Activated T-helper 17 cell treated with anti-CD3 and anti-CD28 coated beads, Interleukin-2, amount 50 U/mL, for 72 hours (primary cell): ENCODE results near the gene BBX. TPM values are rescaled to one million over a fixed set of nuclear protein-coding genes. Genes with fewer than 3 reads are reported as not detected.

ENCODE experiments used
- ATAC-seq: fragments of 150-1000 bp; cut with Tn5 transposase; replicated peaks from 2 replicates; pipeline ENCODE4 v1.10.0; 2021; ENCODE audit warnings: mild to moderate bottlenecking, moderate library complexity
- H3K27ac Mint-ChIP-seq: one replicate; pipeline ENCODE4 v1.8.0; 2022; ENCODE audit warnings: mixed read lengths
- H3K27me3 Mint-ChIP-seq: one replicate; pipeline ENCODE4 v1.8.0; 2022; ENCODE audit warnings: mixed read lengths
- H3K36me3 Mint-ChIP-seq: one replicate; pipeline ENCODE4 v1.8.0; 2022; ENCODE audit warnings: low read depth, mild to moderate bottlenecking, mixed read lengths
- H3K4me1 Mint-ChIP-seq: one replicate; pipeline ENCODE4 v1.8.0; 2022; ENCODE audit warnings: mixed read lengths
- H3K4me3 Mint-ChIP-seq: one replicate; pipeline ENCODE4 v1.8.0; 2022; ENCODE audit warnings: mild to moderate bottlenecking, mixed read lengths
- H3K9me3 Mint-ChIP-seq: one replicate; pipeline ENCODE4 v1.8.0; 2022; ENCODE audit warnings: mixed read lengths
- total RNA-seq, 2 donors: library from RNA; stranded (reverse); gene quantifications; one replicate each; pipeline ENCODE4 v1.2.3, GENCODE V29; 2022

BBX gene
- total RNA-seq: 10 to 100 TPM; 29.3 to 32.8 TPM

- Mint-ChIP-seq H3K4me1 (peaks cover 13% of the 10 kb centered on the region), H3K9me3 (no peaks in the 10 kb centered on the region), H3K27me3 (no peaks in the 10 kb centered on the region), H3K36me3 (peaks cover 14% of the 10 kb centered on the region), H3K4me3 (peak within 1 kb of the TSS; percentile 96), H3K27ac (peak within 1 kb of the TSS; percentile 91)
- peak; percentile 94 for ATAC-seq
These were observed at the start of gene BBX for GRCh38 chr3:107522510-107523288. TSS of gene BBX (plus strand) at chr3:107522962. CDS start at chr3:107710461, 187,499 bp downstream.

- Mint-ChIP-seq H3K27ac (no peak overlapping the region), H3K4me1 (no peaks in the 10 kb centered on the region), H3K27me3 (peaks cover 5% of the 10 kb centered on the region), H3K9me3 (no peaks in the 10 kb centered on the region), H3K4me3 (no peak overlapping the region), H3K36me3 (no peaks in the 10 kb centered on the region)
- no peak for ATAC-seq
These were observed 46.3 kb upstream of the BBX start for GRCh38 chr3:107476462-107476861.

- Mint-ChIP-seq H3K27ac (no peak overlapping the region), H3K36me3 (no peaks in the 10 kb centered on the region), H3K9me3 (no peaks in the 10 kb centered on the region), H3K4me3 (no peak overlapping the region), H3K4me1 (peaks cover 5% of the 10 kb centered on the region), H3K27me3 (no peaks in the 10 kb centered on the region)
- ATAC-seq: peak; percentile 87
These were observed 35.3 kb upstream of the BBX start for GRCh38 chr3:107487490-107487889.

- no peak overlapping the region for H3K4me3 Mint-ChIP-seq
These were observed 33.8 kb upstream of the BBX start for GRCh38 chr3:107488942-107489341.

GRCh38 chr3:107493134-107493533 is 29.6 kb upstream of the BBX start:
- no peak overlapping the region for H3K4me3 Mint-ChIP-seq

More at GRCh38 chr3:107488942-107489341, 33.8 kb upstream of the BBX start:
- Mint-ChIP-seq H3K9me3 (no peaks in the 10 kb centered on the region), H3K4me1 (peaks cover 5% of the 10 kb centered on the region), H3K27me3 (peaks cover 5% of the 10 kb centered on the region), H3K27ac (no peak overlapping the region), H3K36me3 (no peaks in the 10 kb centered on the region)
- ATAC-seq: no peak

DNA sequence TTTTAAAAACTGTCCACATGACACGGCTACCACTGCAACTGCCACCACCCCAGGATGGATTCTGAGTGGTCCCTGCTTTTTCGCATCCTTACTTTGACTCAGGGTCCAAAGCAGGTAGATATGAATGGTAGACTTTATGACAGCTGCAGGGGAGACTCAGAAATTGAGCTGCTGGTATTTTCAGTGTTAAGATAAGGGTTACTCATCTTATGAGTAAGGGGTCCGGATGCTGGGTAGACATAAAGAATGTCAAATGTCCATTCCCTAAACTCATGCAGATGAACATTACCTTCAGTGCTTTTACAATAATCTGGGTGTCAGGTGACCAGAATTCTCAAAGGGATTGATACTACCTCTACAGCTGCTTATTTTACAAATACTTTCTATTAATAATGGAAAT is 25.9 kb upstream of the BBX start:
- ATAC-seq: no peak
- Mint-ChIP-seq H3K27me3 (peaks cover 8% of the 10 kb centered on the region), H3K36me3 (no peaks in the 10 kb centered on the region), H3K4me3 (no peak overlapping the region), H3K27ac (no peak overlapping the region), H3K9me3 (no peaks in the 10 kb centered on the region), H3K4me1 (no peaks in the 10 kb centered on the region)

More at GRCh38 chr3:107493134-107493533, 29.6 kb upstream of the BBX start:
- no peak overlapping the region for H3K27ac Mint-ChIP-seq
- H3K4me1 Mint-ChIP-seq: no peaks in the 10 kb centered on the region
- no peaks in the 10 kb centered on the region for H3K36me3 Mint-ChIP-seq
- H3K9me3 Mint-ChIP-seq: no peaks in the 10 kb centered on the region
- no peak for ATAC-seq
- H3K27me3 Mint-ChIP-seq: peaks cover 8% of the 10 kb centered on the region

GRCh38 chr3:107498646-107499045 is 24.1 kb upstream of the BBX start:
- H3K27me3 Mint-ChIP-seq: peaks cover 6% of the 10 kb centered on the region

DNA sequence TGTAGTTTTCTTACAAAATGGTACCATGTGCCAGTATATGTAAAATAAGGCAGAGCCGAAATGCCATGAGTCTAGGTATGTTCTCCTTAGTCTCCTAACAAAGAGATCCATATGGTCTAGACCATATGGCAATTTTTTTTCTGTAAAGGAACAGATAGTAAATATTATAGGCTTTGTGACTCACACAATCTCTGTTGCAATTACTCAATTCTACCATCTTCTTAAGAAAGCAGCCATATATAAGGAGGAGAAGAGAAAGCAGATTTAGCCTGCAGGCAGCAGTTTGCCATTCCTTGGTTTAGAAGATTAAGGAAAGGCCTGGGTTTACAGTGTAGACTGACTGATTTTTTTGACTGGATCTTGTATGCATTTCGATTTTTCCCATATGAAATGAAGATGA is 16.3 kb upstream of the BBX start:
- Mint-ChIP-seq H3K36me3 (no peaks in the 10 kb centered on the region), H3K9me3 (no peaks in the 10 kb centered on the region), H3K4me3 (no peak overlapping the region), H3K27me3 (peaks cover 8% of the 10 kb centered on the region), H3K27ac (no peak overlapping the region), H3K4me1 (no peaks in the 10 kb centered on the region)
- ATAC-seq: no peak

More at GRCh38 chr3:107498646-107499045, 24.1 kb upstream of the BBX start:
- no peak overlapping the region for H3K4me3 Mint-ChIP-seq
- H3K4me1 Mint-ChIP-seq: no peaks in the 10 kb centered on the region
- no peaks in the 10 kb centered on the region for H3K9me3 Mint-ChIP-seq
- ATAC-seq: no peak
- no peak overlapping the region for H3K27ac Mint-ChIP-seq
- H3K36me3 Mint-ChIP-seq: no peaks in the 10 kb centered on the region

- no peak for ATAC-seq
- Mint-ChIP-seq H3K27ac (no peak overlapping the region), H3K4me3 (no peak overlapping the region), H3K9me3 (no peaks in the 10 kb centered on the region), H3K36me3 (no peaks in the 10 kb centered on the region), H3K4me1 (no peaks in the 10 kb centered on the region), H3K27me3 (peaks cover 8% of the 10 kb centered on the region)
These were observed 14.4 kb upstream of the BBX start for GRCh38 chr3:107508331-107508730.

DNA sequence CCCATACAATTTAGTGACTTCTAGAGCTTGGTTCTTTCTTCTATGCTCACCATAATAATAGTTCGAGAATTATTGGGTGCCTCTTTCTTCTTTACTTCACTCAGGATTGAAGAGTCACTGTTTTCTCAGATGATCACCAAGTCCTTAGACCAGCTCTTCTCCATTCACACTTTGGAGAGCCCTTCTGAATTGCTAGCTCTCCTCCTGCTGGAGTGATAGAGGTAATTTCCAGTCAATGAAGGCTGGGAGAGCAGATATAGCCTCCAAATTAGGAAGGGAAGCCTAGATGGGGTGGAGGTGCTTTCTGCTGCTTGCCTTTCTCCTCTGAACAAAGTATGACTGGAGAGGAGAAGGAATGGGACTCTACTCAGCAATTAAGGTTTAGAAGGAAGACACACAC is 10.7 kb upstream of the BBX start:
- no peak overlapping the region for H3K27ac Mint-ChIP-seq
- H3K4me3 Mint-ChIP-seq: no peak overlapping the region
- no peaks in the 10 kb centered on the region for H3K9me3 Mint-ChIP-seq
- H3K4me1 Mint-ChIP-seq: no peaks in the 10 kb centered on the region
- peaks cover 14% of the 10 kb centered on the region for H3K27me3 Mint-ChIP-seq
- H3K36me3 Mint-ChIP-seq: no peaks in the 10 kb centered on the region
- ATAC-seq: no peak

GRCh38 chr3:107514453-107514852 is 8.3 kb upstream of the BBX start:
- Mint-ChIP-seq H3K9me3 (no peaks in the 10 kb centered on the region), H3K27ac (no peak overlapping the region), H3K27me3 (peaks cover 13% of the 10 kb centered on the region), H3K4me1 (no peaks in the 10 kb centered on the region), H3K4me3 (no peak overlapping the region), H3K36me3 (no peaks in the 10 kb centered on the region)
- no peak for ATAC-seq

DNA sequence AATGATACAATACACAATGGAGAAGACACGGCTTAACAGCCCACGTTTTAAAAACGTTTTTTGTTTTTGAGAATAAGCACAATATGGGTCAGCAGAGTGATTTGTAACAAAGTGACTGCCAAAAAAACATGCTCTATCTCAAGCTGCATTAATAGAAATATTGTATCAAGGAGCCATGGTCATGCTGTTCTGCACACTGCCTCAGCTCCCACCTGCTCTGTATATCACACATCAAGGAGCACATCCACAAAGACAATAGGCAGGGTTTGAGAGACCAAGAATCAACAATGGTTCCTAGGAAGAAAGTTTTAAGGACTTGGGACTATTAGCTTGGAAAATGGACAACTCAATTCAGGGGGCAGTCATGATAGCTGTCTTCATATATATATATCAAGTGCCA is 6.3 kb upstream of the BBX start:
- H3K36me3 Mint-ChIP-seq: no peaks in the 10 kb centered on the region
- H3K4me1 Mint-ChIP-seq: no peaks in the 10 kb centered on the region
- H3K4me3 Mint-ChIP-seq: no peak overlapping the region
- H3K9me3 Mint-ChIP-seq: no peaks in the 10 kb centered on the region
- no peak overlapping the region for H3K27ac Mint-ChIP-seq
- no peak for ATAC-seq
- peaks cover 13% of the 10 kb centered on the region for H3K27me3 Mint-ChIP-seq

DNA sequence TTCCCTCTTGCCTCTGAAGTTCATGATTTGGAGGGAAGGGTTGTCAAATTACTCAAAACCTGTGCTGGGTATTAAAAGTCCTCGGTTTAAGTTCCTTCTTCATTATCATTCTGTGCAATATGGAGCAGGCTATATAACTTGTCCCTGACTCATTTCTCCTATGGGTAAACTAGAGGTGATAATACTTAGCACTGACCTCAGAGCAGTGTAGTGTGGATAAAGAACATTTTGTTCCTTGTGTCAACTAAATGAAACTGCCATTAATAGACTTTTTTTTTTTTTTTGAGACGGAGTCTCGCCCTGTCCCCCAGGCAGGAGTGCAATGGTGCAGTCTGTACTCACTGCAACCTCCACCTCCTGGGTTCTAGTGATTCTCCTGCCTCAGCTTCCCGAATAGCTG is 2.2 kb upstream of the BBX start:
- no peaks in the 10 kb centered on the region for H3K9me3 Mint-ChIP-seq
- H3K4me1 Mint-ChIP-seq: peaks cover under 1% of the 10 kb centered on the region
- no peak for ATAC-seq
- H3K27me3 Mint-ChIP-seq: peaks cover 9% of the 10 kb centered on the region
- H3K4me3 Mint-ChIP-seq: no peak overlapping the region
- no peak overlapping the region for H3K27ac Mint-ChIP-seq
- H3K36me3 Mint-ChIP-seq: peaks cover 2% of the 10 kb centered on the region

DNA sequence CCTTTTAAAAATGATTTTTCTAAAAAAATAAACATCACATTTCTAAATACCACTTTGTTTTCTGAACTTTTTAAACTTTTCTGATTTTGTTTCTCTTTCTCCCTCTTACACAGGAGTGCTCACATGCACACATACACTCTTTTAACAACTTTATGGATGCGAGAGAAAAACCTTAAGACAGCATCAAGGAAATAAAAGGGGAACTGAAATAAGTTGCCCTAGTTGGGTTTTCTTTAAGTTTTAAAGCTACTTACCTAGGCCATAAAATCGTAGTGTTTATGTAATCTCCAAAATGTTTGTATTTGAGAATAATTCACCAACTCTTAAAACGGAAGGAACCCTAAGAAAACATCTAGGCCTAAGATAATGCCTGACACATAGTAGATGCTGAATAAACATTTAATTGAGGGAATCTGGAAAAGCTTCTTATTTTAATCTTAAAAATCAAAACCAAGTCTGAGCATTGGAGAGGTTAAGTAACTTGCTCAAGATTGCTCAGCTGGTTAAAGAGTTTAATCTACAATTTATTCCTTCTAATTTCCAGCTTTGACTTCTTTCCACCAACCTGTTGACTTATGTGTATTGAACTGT is 1.2 kb upstream of the BBX start:
- Mint-ChIP-seq H3K9me3 (no peaks in the 10 kb centered on the region), H3K27me3 (peaks cover 5% of the 10 kb centered on the region), H3K4me1 (peaks cover 8% of the 10 kb centered on the region), H3K4me3 (no peak overlapping the region), H3K27ac (no peak overlapping the region), H3K36me3 (peaks cover 5% of the 10 kb centered on the region)
- ATAC-seq: no peak

DNA sequence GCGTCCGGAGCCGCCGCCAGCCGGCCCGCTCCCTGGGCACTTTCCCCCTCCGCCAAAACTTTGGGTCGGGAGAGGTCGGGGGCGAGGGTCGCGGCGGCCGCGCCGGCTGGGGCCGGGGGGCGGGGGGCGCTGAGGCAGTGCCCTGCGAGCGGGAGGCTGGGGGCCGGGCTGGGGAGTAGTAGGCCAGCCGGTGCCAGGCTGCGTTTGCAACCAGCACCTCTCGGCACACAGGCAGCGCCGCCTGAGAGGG is 452 bp downstream of the BBX start:
- Mint-ChIP-seq H3K27ac (peak overlapping the region; percentile 61), H3K9me3 (no peaks in the 10 kb centered on the region), H3K4me3 (peak overlapping the region; percentile 96), H3K36me3 (peaks cover 19% of the 10 kb centered on the region), H3K4me1 (peaks cover 18% of the 10 kb centered on the region), H3K27me3 (no peaks in the 10 kb centered on the region)
- peak; percentile 34 for ATAC-seq
